Ovary (tissue), 3 donors: ENCODE measurements around the gene TEX13A.

Experiments used
- EP300 ChIP-seq: sonication (generic); formaldehyde crosslinking; IDR thresholded peaks from one replicate; pipeline ENCODE4 v1.6.1; 2017; ENCODE audit warnings: antibody characterized with exemption
- POLR2A ChIP-seq: fragments of 450-650 bp; IDR thresholded peaks from one replicate; pipeline ENCODE4 v1.6.1; 2017; ENCODE audit warnings: antibody characterized with exemption, mild to moderate bottlenecking, moderate library complexity
- TF ChIP-seq, protein P1 (sequence below), 3 donors: fragments of 450-650 bp in 2 of 3; fragments of 200-600 bp in 1 of 3; IDR thresholded peaks; one replicate each; pipeline versions ENCODE4 v1.5.1 to v1.8.0; 2016 to 2022; ENCODE audit warnings: antibody characterized with exemption in 3 of 3, mild to moderate bottlenecking in 1 of 3
- donor health status: DM: no; HTN: no; CAD: no.

DNA sequence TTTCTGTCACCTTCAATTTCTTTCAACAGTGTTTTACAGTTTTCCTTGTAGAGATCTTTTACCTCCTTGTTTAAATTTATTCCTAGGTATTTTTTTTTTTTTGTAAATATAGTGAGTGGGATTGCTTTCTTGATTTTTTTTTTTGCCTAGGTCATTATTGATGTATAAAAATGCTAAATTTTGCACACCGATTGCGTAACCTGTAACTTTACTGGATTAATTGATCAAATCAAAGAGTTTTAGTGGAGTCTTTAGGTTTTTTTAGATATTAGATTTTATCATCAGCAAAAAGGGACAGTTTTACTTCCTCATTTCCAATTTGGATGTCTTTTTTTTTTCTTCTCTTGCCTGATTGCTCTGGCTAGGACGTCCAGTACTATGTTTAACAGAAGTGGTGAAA, 40.9 kb downstream of the TEX13A start:
- TF ChIP-seq POLR2A (no peak), EP300 (no peak)
- TF ChIP-seq, protein P1, sequence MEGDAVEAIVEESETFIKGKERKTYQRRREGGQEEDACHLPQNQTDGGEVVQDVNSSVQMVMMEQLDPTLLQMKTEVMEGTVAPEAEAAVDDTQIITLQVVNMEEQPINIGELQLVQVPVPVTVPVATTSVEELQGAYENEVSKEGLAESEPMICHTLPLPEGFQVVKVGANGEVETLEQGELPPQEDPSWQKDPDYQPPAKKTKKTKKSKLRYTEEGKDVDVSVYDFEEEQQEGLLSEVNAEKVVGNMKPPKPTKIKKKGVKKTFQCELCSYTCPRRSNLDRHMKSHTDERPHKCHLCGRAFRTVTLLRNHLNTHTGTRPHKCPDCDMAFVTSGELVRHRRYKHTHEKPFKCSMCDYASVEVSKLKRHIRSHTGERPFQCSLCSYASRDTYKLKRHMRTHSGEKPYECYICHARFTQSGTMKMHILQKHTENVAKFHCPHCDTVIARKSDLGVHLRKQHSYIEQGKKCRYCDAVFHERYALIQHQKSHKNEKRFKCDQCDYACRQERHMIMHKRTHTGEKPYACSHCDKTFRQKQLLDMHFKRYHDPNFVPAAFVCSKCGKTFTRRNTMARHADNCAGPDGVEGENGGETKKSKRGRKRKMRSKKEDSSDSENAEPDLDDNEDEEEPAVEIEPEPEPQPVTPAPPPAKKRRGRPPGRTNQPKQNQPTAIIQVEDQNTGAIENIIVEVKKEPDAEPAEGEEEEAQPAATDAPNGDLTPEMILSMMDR (IDR thresholded peaks at IDR 0.05): no peak
